ENCODE results near the gene AQP5. TPM values are rescaled to one million over a fixed set of nuclear protein-coding genes. Genes with fewer than 3 reads are reported as not detected.

AQP5 gene
- total RNA-seq, 1 donor from 2014 or later, result 7.2 TPM

GRCh38 chr12:49963976-49964815 lies 2.5 kb downstream of the AQP5 start:
- DNase-seq (ENCODE audit: low spot score), result no peak

- DNase-seq (ENCODE audit: low spot score), result no peak
Observed at GRCh38 chr12:49964849-49965624, 3.4 kb downstream of the AQP5 start.

- DNase-seq (ENCODE audit: low spot score), result no peak
Observed at GRCh38 chr12:49965836-49966235, 4.2 kb downstream of the AQP5 start.

- no peak for DNase-seq (ENCODE audit: low spot score)
Observed at GRCh38 chr12:49966511-49967041, 4.9 kb downstream of the AQP5 start.

- DNase-seq (ENCODE audit: low spot score), result peak; percentile 86
Observed at GRCh38 chr12:49967042-49967776, 5.5 kb downstream of the AQP5 start.

- no peak for DNase-seq (ENCODE audit: low spot score)
Observed at GRCh38 chr12:49967777-49968250, 6.1 kb downstream of the AQP5 start.

GRCh38 chr12:49968471-49968870 lies 6.8 kb downstream of the AQP5 start:
- DNase-seq (ENCODE audit: low spot score), result no peak

- DNase-seq (ENCODE audit: low spot score), result no peak
Observed at GRCh38 chr12:49969027-49969426, 7.4 kb downstream of the AQP5 start.

- DNase-seq (ENCODE audit: low spot score), result no peak
Observed at GRCh38 chr12:49969651-49970429, 8.2 kb downstream of the AQP5 start.

GRCh38 chr12:49970658-49971057 lies 9.0 kb downstream of the AQP5 start:
- DNase-seq (ENCODE audit: low spot score), result no peak

GRCh38 chr12:49971141-49971540 lies 9.5 kb downstream of the AQP5 start:
- DNase-seq (ENCODE audit: low spot score), result no peak

GRCh38 chr12:49972129-49972528 lies 10.5 kb downstream of the AQP5 start:
- no peak for DNase-seq (ENCODE audit: low spot score)

- no peak for DNase-seq (ENCODE audit: low spot score)
Observed at GRCh38 chr12:49972641-49973360, 11.1 kb downstream of the AQP5 start, which contains the start of gene AQP6. Gene AQP6 (plus strand): TSS chr12:49972947. CDS start chr12:49973174, 227 bp downstream.

GRCh38 chr12:49973361-49973830 lies 11.7 kb downstream of the AQP5 start:
- no peak for DNase-seq (ENCODE audit: low spot score)

GRCh38 chr12:49974231-49974675 lies 12.6 kb downstream of the AQP5 start:
- DNase-seq (ENCODE audit: low spot score), result peak; percentile 79

GRCh38 chr12:49974677-49975317 lies 13.1 kb downstream of the AQP5 start:
- DNase-seq (ENCODE audit: low spot score), result no peak

GRCh38 chr12:49975318-49975761 lies 13.7 kb downstream of the AQP5 start:
- no peak for DNase-seq (ENCODE audit: low spot score)

- no peak for DNase-seq (ENCODE audit: low spot score)
Observed at GRCh38 chr12:49976557-49976956, 14.9 kb downstream of the AQP5 start.

- no peak for DNase-seq (ENCODE audit: low spot score)
Observed at GRCh38 chr12:49978125-49978524, 16.5 kb downstream of the AQP5 start.

All from umbilical cord (tissue), 2 donors.